Measurements from ENCODE around the gene IQGAP2.

GRCh38 chr5:76565009-76565408, 161.9 kb downstream of the IQGAP2 start:
- TF ChIP-seq POLR2A (IDR thresholded peaks at IDR 0.05; ENCODE audit: low read length) (no peak), GATA1 (IDR thresholded peaks at IDR 0.05; ENCODE audit: low read depth, low read length) (no peak)

All from erythroblast (primary cell).